HepG2 (cell line): Measurements from ENCODE around the gene NCOA4. TPM values are rescaled to one million over a fixed set of nuclear protein-coding genes. Genes with fewer than 3 reads are reported as not detected.
A peak's percentile ranks its signal among the peaks of the same experiment; 100 is the strongest.

ENCODE experiments used
- FLYWCH1 ChIP-seq: sonication (generic); formaldehyde crosslinking; IDR thresholded peaks from 2 replicates; pipeline ENCODE4 v1.8.1; 2023; ENCODE audit warnings: mild to moderate bottlenecking, missing genetic modification reagents
- FOXA3 ChIP-seq: IDR thresholded peaks from 2 replicates; pipeline ENCODE4 v1.6.1; 2016; ENCODE audit warnings: missing genetic modification reagents, missing compliant biosample characterization
- KDM1A ChIP-seq: IDR thresholded peaks from 2 replicates; pipeline ENCODE4 v1.6.1; 2016; ENCODE audit warnings: missing compliant biosample characterization
- MTA3 ChIP-seq: sonication (generic); formaldehyde crosslinking; IDR thresholded peaks from 2 replicates; pipeline ENCODE4 v1.4.0; 2020; ENCODE audit warnings: missing genetic modification reagents
- POGZ ChIP-seq: sonication (generic); formaldehyde crosslinking; IDR thresholded peaks from 2 replicates; pipeline ENCODE4 v1.4.0; 2020; ENCODE audit warnings: mild to moderate bottlenecking, missing genetic modification reagents
- POLR2AphosphoS5 ChIP-seq: IDR thresholded peaks from 2 replicates; pipeline ENCODE4 v1.6.1; 2012; ENCODE audit warnings: low read depth, low read length
- REXO4 ChIP-seq: sonication (generic); formaldehyde crosslinking; IDR thresholded peaks from 2 replicates; pipeline ENCODE4 v1.8.0; 2022; ENCODE audit warnings: missing genetic modification reagents, mild to moderate bottlenecking, borderline replicate concordance
- RFX5 ChIP-seq: IDR thresholded peaks from 2 replicates; pipeline ENCODE4 v1.6.1; 2011; ENCODE audit warnings: low read depth, low read length, improper control_type of control experiment
- ZNF274 ChIP-seq: sonication (generic); formaldehyde crosslinking; IDR thresholded peaks from 2 replicates; pipeline ENCODE4 v1.5.1; 2020; ENCODE audit warnings: mild to moderate bottlenecking, missing genetic modification reagents
- ZNF33B ChIP-seq: sonication (generic); formaldehyde crosslinking; IDR thresholded peaks from 2 replicates; pipeline ENCODE4 v1.5.1; 2020; ENCODE audit warnings: mild to moderate bottlenecking, missing genetic modification reagents
- ZNF879 ChIP-seq: sonication (generic); formaldehyde crosslinking; IDR thresholded peaks from 2 replicates; pipeline ENCODE4 v1.8.1; 2023; ENCODE audit warnings: missing genetic modification reagents
- polyA plus RNA-seq, 8 experiments: library from polyadenylated mRNA; depleted of rRNA in 3 of 8; stranded (reverse) in 7 of 8; unstranded in 1 of 8; fragments of >200 nt; fragmentation: Illumina TruSeq in 4 of 8; extraction: Trizol in 4 of 8; gene quantifications; 2 replicates each; pipeline versions ENCODE4 v1.2.1 to v1.2.3, GENCODE V29; 2011 to 2016; ENCODE audit warnings: low read depth in 4 of 8, missing spikeins in 1 of 8, mixed read lengths in 1 of 8; ENCODE audit not compliant: insufficient read depth in 1 of 8
- total RNA-seq, 5 experiments: library from RNA; depleted of rRNA; stranded (reverse); fragments of >200 nt; fragmentation: Illumina TruSeq; extraction: Trizol; gene quantifications; 2 replicates each; pipeline ENCODE4 v1.2.3, GENCODE V29; 2016; ENCODE audit warnings: low read depth in 1 of 5
- TF ChIP-seq, protein P1 (sequence below), 2 experiments: sonication (generic) in 1 of 2; formaldehyde crosslinking in 1 of 2; IDR thresholded peaks; 2 replicates each; pipeline versions ENCODE4 v1.5.1 to v1.6.1; 2011 to 2020; ENCODE audit warnings: borderline replicate concordance in 1 of 2, low read depth in 1 of 2, low read length in 1 of 2, mild to moderate bottlenecking in 1 of 2, missing genetic modification reagents in 1 of 2, moderate library complexity in 1 of 2
- TF ChIP-seq, protein P2 (sequence below): IDR thresholded peaks from 2 replicates; pipeline ENCODE4 v1.6.1; 2016; ENCODE audit warnings: missing biosample characterization, missing genetic modification reagents, low read depth
- TF ChIP-seq, protein P3 (sequence below): sonication (generic); formaldehyde crosslinking; IDR thresholded peaks from 2 replicates; pipeline ENCODE4 v1.5.1; 2020; ENCODE audit warnings: mild to moderate bottlenecking, missing genetic modification reagents, borderline replicate concordance
- TF ChIP-seq, protein P4 (sequence below): sonication (generic); formaldehyde crosslinking; IDR thresholded peaks from 2 replicates; pipeline ENCODE4 v1.5.0; 2020; ENCODE audit warnings: missing genetic modification reagents
- TF ChIP-seq, protein P5 (sequence below): sonication (generic); formaldehyde crosslinking; IDR thresholded peaks from 2 replicates; pipeline ENCODE4 v1.4.0; 2020; ENCODE audit warnings: mild to moderate bottlenecking, missing genetic modification reagents
- TF ChIP-seq, protein P6 (sequence below), 2 experiments: IDR thresholded peaks; 2 replicates each; pipeline ENCODE4 v1.6.1; 2011 to 2012; ENCODE audit warnings: low read length in 2 of 2, borderline replicate concordance in 1 of 2, low read depth in 1 of 2, mild to moderate bottlenecking in 1 of 2, moderate library complexity in 1 of 2

Gene NCOA4
- total and polyA plus RNA-seq, 2 of the 13 experiments (the other 11 are each of a cell fraction or from before 2014, with no cell fraction given): 306 to 400 TPM

DNA sequence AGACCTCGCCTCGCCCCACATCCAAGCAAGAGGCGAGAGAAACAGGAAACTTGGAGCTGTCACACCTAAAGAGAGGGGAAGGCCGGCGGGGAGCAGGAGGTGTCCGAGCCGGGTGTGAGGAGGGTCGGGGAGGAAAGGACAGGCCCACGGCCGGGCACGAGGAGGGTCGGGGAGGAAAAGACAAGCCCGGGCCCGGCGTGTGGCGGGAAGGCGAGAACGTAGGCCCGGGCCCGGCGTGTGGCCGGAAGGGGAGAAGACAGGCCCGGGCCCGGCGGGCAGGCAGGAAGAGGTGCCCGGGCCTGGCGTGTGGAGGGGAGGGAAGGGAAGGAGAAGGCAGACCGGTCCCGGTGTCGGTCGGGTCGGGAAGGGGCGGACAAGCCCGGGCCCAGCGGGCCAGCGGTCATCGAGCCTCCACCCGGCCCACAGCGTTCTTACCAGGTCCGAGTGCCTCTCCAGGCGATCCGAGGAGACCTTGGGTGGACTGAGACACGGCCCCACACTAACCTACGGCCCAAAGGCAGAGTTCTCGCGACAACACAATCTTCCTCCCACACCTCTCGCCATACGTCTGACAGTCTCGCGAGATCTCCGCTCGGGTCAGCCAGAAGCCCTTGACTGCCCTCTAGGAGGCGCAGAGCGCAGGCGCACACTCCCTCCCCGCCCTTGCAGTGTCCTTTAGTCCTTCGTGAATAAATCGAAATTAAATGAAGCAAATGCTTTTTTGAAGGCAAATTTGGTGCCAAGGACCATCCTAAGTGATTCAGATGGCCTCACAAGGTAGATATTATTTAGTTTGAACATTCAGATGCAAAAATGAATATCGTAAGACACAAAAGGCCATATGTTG is at the start of gene NCOA4 (continued):
- TF ChIP-seq, protein P1, sequence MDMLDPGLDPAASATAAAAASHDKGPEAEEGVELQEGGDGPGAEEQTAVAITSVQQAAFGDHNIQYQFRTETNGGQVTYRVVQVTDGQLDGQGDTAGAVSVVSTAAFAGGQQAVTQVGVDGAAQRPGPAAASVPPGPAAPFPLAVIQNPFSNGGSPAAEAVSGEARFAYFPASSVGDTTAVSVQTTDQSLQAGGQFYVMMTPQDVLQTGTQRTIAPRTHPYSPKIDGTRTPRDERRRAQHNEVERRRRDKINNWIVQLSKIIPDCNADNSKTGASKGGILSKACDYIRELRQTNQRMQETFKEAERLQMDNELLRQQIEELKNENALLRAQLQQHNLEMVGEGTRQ (IDR thresholded peaks at IDR 0.05; ENCODE audit: low read depth, low read length): no peak
- TF ChIP-seq, protein P1 (CRISPR knock-in tag; IDR thresholded peaks at IDR 0.05; ENCODE audit: borderline replicate concordance): no peak
- TF ChIP-seq REXO4 (CRISPR knock-in tag): no peak
- TF ChIP-seq RFX5: no peak
- peak; percentile 44; the same call in 1 of the 2 replicates for TF ChIP-seq ZNF274 (CRISPR knock-in tag)
- no peak for TF ChIP-seq KDM1A
- TF ChIP-seq MTA3 (CRISPR knock-in tag): no peak
- TF ChIP-seq, protein P2, sequence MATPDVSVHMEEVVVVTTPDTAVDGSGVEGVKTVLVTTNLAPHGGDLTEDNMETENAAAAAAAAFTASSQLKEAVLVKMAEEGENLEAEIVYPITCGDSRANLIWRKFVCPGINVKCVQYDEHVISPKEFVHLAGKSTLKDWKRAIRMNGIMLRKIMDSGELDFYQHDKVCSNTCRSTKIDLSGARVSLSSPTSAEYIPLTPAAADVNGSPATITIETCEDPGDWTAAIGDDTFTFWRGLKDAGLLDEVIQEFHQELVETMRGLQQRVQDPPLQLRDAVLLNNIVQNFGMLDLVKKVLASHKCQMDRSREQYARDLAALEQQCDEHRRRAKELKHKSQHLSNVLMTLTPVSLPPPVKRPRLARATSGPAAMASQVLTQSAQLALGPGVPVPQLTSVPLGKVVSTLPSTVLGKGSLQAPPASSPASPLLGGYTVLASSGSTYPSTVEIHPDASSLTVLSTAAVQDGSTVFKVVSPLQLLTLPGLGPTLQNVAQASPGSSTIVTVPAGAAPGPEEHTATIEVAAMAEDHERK: no peak
- TF ChIP-seq ZNF33B (CRISPR knock-in tag): 0 out of 2 replicates have a peak, but pooled peaks have one; percentile 26
- no peak for TF ChIP-seq FLYWCH1 (CRISPR knock-in tag)
- TF ChIP-seq POGZ: peak; percentile 45; the same call in 1 of the 2 replicates
- TF ChIP-seq, protein P3, sequence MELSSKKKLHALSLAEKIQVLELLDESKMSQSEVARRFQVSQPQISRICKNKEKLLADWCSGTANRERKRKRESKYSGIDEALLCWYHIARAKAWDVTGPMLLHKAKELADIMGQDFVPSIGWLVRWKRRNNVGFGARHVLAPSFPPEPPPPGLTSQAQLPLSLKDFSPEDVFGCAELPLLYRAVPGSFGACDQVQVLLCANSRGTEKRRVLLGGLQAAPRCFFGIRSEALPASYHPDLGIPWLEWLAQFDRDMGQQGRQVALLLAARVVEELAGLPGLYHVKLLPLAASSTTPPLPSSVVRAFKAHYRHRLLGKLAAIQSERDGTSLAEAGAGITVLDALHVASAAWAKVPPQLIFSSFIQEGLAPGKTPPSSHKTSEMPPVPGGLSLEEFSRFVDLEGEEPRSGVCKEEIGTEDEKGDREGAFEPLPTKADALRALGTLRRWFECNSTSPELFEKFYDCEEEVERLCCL: no peak
- TF ChIP-seq, protein P4, sequence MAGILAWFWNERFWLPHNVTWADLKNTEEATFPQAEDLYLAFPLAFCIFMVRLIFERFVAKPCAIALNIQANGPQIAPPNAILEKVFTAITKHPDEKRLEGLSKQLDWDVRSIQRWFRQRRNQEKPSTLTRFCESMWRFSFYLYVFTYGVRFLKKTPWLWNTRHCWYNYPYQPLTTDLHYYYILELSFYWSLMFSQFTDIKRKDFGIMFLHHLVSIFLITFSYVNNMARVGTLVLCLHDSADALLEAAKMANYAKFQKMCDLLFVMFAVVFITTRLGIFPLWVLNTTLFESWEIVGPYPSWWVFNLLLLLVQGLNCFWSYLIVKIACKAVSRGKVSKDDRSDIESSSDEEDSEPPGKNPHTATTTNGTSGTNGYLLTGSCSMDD (CRISPR knock-in tag): no peak
- TF ChIP-seq, protein P5, sequence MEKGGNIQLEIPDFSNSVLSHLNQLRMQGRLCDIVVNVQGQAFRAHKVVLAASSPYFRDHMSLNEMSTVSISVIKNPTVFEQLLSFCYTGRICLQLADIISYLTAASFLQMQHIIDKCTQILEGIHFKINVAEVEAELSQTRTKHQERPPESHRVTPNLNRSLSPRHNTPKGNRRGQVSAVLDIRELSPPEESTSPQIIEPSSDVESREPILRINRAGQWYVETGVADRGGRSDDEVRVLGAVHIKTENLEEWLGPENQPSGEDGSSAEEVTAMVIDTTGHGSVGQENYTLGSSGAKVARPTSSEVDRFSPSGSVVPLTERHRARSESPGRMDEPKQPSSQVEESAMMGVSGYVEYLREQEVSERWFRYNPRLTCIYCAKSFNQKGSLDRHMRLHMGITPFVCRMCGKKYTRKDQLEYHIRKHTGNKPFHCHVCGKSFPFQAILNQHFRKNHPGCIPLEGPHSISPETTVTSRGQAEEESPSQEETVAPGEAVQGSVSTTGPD (CRISPR knock-in tag): no peak
- TF ChIP-seq, protein P6, sequence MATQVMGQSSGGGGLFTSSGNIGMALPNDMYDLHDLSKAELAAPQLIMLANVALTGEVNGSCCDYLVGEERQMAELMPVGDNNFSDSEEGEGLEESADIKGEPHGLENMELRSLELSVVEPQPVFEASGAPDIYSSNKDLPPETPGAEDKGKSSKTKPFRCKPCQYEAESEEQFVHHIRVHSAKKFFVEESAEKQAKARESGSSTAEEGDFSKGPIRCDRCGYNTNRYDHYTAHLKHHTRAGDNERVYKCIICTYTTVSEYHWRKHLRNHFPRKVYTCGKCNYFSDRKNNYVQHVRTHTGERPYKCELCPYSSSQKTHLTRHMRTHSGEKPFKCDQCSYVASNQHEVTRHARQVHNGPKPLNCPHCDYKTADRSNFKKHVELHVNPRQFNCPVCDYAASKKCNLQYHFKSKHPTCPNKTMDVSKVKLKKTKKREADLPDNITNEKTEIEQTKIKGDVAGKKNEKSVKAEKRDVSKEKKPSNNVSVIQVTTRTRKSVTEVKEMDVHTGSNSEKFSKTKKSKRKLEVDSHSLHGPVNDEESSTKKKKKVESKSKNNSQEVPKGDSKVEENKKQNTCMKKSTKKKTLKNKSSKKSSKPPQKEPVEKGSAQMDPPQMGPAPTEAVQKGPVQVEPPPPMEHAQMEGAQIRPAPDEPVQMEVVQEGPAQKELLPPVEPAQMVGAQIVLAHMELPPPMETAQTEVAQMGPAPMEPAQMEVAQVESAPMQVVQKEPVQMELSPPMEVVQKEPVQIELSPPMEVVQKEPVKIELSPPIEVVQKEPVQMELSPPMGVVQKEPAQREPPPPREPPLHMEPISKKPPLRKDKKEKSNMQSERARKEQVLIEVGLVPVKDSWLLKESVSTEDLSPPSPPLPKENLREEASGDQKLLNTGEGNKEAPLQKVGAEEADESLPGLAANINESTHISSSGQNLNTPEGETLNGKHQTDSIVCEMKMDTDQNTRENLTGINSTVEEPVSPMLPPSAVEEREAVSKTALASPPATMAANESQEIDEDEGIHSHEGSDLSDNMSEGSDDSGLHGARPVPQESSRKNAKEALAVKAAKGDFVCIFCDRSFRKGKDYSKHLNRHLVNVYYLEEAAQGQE (IDR thresholded peaks at IDR 0.05; ENCODE audit: borderline replicate concordance in 1 of 2, low read depth in 1 of 2, low read length in 2 of 2): peak in 1 of 2 experiments; percentile 61; a peak in 2 of 4 replicates
- peak; percentile 91 for TF ChIP-seq POLR2AphosphoS5
- TF ChIP-seq FOXA3: peak; percentile 49
- peak; percentile 92 for TF ChIP-seq ZNF879 (CRISPR knock-in tag)
